ENCODE data around the gene NRP1. TPM values are rescaled to one million over a fixed set of nuclear protein-coding genes. Genes with fewer than 3 reads are reported as not detected.
A peak's percentile ranks its signal among the peaks of the same experiment; 100 is the strongest.

Gene NRP1
- total and polyA plus RNA-seq, 10 donors, result 4.8 to 202 (median 138) TPM

DNA sequence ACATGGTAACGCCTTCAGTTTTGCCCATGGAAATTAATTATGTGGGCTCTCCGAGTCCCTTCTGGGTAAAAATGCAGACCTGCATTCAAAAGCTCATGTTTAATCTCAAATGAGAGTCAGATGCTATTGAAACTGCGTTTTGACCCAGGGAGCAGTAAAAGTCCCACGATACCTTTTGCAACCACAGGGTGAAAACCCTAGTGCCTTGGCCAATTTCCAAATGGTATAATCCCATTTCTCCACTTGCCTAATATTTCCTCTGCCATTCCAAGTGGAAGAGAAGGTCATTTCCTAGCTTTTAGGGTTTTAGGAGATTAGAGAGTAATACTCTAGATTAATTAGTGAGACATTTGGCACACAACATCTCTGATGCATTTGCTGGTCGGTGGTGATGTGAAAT is 132.5 kb downstream of the NRP1 start:
- 54 to 80% (median 69%) methylated on average over 5 of the region's 5 CpGs for WGBS, 5 donors
- Histone ChIP-seq H3K4me1 (peaks cover 4 to 21% (median 13%) of the 10 kb centered on the region in 6 donors), H3K4me3 (no peak overlapping the region), H3K27me3 (replicated peaks in 1 of 7) (no peaks in the 10 kb centered on the region), H3K36me3 (peaks cover 0 to 69% (median 21%) of the 10 kb centered on the region in 6 donors), H3K27ac (no peak overlapping the region), H3K9me3 (no peaks in the 10 kb centered on the region)
- TF ChIP-seq POLR2AphosphoS5 (IDR thresholded peaks at IDR 0.05) (no peak), POLR2A (IDR thresholded peaks at IDR 0.05) (no peak)
- TF ChIP-seq, protein P1, sequence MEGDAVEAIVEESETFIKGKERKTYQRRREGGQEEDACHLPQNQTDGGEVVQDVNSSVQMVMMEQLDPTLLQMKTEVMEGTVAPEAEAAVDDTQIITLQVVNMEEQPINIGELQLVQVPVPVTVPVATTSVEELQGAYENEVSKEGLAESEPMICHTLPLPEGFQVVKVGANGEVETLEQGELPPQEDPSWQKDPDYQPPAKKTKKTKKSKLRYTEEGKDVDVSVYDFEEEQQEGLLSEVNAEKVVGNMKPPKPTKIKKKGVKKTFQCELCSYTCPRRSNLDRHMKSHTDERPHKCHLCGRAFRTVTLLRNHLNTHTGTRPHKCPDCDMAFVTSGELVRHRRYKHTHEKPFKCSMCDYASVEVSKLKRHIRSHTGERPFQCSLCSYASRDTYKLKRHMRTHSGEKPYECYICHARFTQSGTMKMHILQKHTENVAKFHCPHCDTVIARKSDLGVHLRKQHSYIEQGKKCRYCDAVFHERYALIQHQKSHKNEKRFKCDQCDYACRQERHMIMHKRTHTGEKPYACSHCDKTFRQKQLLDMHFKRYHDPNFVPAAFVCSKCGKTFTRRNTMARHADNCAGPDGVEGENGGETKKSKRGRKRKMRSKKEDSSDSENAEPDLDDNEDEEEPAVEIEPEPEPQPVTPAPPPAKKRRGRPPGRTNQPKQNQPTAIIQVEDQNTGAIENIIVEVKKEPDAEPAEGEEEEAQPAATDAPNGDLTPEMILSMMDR (IDR thresholded peaks at IDR 0.05 in 8 of 11, conservative IDR thresholded peaks at IDR 0.05 in 3 of 11), result no peak
- DNase-seq, result no peak
- intact Hi-C loops (cut with DNase I; ENCODE audit: low total_unique reads), result no loop called here

DNA sequence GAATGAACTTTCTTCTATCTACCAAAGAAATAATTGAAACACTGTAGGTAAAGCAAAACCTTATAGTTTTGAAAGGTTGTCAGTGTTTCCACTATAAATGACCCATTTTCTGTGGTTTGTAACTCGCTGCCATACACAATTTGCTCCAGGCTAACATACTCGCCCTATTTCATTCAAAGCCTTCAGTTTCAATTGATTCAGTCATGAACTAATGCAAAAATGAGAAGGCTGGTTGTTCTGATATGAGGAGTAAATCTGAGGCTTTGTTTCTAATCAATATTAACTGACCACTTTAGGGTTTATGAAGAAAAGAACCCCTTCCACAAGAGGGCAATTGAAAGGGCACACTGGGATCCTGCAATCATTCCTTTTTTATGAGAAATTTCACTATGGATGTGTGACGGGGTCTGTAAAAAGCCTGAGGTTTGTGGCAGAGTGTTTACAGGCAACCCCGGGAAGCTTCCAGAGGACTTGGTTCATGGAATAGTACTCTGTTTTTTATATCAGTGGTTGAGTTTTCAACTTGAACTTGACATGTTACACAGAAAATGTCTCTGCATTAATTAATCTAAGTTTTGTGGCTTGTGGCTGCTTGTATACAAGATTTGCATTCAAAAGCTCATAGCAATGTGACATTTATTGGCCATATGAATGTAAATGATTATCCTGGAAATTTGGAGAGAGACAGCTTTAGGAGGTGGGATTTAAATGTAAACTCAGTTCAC is 133.2 kb downstream of the NRP1 start:
- H3K27ac ChIP-seq, result no peak overlapping the region
- WGBS, 5 donors, result 81 to 95% (median 89%) methylated on average over 4 of the region's 4 CpGs
- intact Hi-C loops (cut with DNase I; ENCODE audit: low total_unique reads), result no loop called here
- peaks cover 4 to 27% (median 17%) of the 10 kb centered on the region in 6 donors for H3K4me1 ChIP-seq
- H3K36me3 ChIP-seq, result peaks cover 0 to 62% (median 17%) of the 10 kb centered on the region in 6 donors
- no peaks in the 10 kb centered on the region for H3K27me3 ChIP-seq (replicated peaks in 1 of 7)
- DNase-seq, result no peak
- no peaks in the 10 kb centered on the region for H3K9me3 ChIP-seq
- H3K4me3 ChIP-seq, result no peak overlapping the region
- TF ChIP-seq POLR2AphosphoS5 (IDR thresholded peaks at IDR 0.05), result no peak
- TF ChIP-seq, protein P1 (IDR thresholded peaks at IDR 0.05 in 8 of 11, conservative IDR thresholded peaks at IDR 0.05 in 3 of 11), result no peak

DNA sequence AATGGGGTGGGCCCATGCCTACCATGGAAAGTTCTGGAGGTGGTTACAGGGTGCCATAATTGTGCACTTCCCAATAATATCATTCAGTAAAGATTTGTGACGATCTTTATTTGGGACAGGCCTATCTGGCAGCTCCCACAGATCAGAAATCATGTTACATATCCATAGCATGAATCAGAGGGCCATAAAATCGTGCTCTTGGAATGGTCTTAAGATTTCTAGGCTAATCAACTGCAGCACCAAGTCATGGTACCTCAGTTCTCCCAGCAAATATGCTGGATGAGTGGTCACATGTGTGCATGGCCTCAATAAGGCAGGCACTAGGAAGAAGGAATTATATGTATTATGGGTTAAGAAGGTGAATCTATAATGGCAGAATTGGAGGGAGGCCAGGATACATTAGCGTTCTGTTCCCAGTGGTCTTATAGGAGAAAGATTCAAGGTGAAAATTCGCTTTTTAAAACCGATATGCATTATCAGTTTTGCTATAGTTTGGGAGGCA is 134.7 kb downstream of the NRP1 start:
- TF ChIP-seq, protein P1 (IDR thresholded peaks at IDR 0.05 in 8 of 11, conservative IDR thresholded peaks at IDR 0.05 in 3 of 11), result no peak
- DNase-seq, result no peak
- Histone ChIP-seq H3K27ac (no peak overlapping the region), H3K36me3 (peaks cover 0 to 52% (median 11%) of the 10 kb centered on the region in 6 donors), H3K27me3 (replicated peaks in 1 of 7) (no peaks in the 10 kb centered on the region), H3K4me3 (no peak overlapping the region), H3K4me1 (peaks cover 4 to 41% (median 20%) of the 10 kb centered on the region in 6 donors), H3K9me3 (no peaks in the 10 kb centered on the region)
- intact Hi-C loops (cut with DNase I; ENCODE audit: low total_unique reads), result no loop called here
- 84 to 95% (median 88%) methylated on average over 5 of the region's 5 CpGs for WGBS, 5 donors

DNA sequence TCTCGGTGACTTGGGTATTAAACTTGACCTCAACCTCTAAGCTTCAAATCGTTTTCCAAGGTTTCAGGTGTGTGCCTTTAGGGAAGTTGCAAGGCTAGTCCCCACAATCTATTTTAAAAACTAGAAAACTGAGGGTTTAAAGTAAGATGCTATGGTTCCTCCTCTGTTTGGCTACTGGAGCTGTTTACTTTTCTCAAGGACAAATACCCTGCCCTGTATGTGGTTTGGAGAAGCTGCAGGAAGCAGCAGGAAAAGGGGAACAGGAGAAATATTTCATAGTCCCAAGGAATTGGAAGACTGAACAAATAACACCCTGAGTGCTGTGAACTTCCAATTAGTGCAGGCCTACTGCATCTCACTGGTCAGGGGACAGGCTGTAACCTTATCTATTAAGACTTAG is 135.9 kb downstream of the NRP1 start:
- Histone ChIP-seq H3K36me3 (peaks cover 0 to 49% (median 11%) of the 10 kb centered on the region in 6 donors), H3K4me1 (peaks cover 4 to 53% (median 27%) of the 10 kb centered on the region in 6 donors), H3K9me3 (no peaks in the 10 kb centered on the region), H3K27ac (peak overlapping the region in 4 of 8 donors; percentile 17 to 38 (median 32)), H3K27me3 (replicated peaks in 1 of 7) (no peaks in the 10 kb centered on the region), H3K4me3 (no peak overlapping the region)
- DNase-seq, result no peak
- intact Hi-C loops (cut with DNase I; ENCODE audit: low total_unique reads), result no loop called here
- TF ChIP-seq POLR2A (IDR thresholded peaks at IDR 0.05), result no peak
- TF ChIP-seq POLR2AphosphoS5 (IDR thresholded peaks at IDR 0.05), result no peak
- TF ChIP-seq, protein P1 (IDR thresholded peaks at IDR 0.05 in 8 of 11, conservative IDR thresholded peaks at IDR 0.05 in 3 of 11), result no peak
- 51 to 70% (median 58%) methylated on average over 2 of the region's 2 CpGs for WGBS, 5 donors

Measured in spleen (tissue), 11 donors.